ENCODE results near the gene FOS.
"Not testable (repeated sequence)": the region's sequence is repeated elsewhere in the genome, so short reads cannot be mapped to it uniquely, and the experiment has no call there.

Gene FOS

DNA sequence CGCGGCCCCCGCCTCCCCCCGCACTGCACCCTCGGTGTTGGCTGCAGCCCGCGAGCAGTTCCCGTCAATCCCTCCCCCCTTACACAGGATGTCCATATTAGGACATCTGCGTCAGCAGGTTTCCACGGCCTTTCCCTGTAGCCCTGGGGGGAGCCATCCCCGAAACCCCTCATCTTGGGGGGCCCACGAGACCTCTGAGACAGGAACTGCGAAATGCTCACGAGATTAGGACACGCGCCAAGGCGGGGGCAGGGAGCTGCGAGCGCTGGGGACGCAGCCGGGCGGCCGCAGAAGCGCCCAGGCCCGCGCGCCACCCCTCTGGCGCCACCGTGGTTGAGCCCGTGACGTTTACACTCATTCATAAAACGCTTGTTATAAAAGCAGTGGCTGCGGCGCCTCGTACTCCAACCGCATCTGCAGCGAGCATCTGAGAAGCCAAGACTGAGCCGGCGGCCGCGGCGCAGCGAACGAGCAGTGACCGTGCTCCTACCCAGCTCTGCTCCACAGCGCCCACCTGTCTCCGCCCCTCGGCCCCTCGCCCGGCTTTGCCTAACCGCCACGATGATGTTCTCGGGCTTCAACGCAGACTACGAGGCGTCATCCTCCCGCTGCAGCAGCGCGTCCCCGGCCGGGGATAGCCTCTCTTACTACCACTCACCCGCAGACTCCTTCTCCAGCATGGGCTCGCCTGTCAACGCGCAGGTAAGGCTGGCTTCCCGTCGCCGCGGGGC is at the start of gene FOS:
Gene FOS, plus strand, starts transcription at position 407 of the 731 bp plus-strand sequence. Its CDS starts 155 bp downstream, at position 562.
- peak; percentile 93 for DNase-seq (ENCODE audit: low spot score)

DNA sequence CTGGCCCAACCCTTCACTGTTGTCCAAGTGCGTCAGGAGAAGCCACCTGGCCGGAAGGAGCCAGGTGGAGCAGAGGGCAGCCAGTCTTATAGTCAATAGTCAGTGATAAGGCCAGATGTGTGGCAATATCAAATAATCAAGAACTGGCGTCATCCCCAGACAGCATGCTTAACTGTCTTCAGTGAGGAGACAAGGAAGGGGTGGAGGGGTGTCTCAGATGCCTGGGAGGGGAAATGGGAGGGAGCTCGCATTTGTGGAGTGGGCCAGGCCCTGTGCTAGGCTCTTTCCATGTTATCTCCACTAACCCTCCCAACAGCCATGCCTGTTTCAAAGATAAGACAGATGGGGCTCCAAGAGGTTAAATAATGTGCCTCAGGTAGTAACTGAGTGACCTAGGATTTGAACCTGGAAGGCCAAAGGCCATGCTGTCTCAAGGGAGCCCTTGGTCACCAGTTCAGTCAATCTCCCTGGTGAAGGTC is 48.9 kb upstream of the FOS start:
- DNase-seq (ENCODE audit: low spot score), result no peak

DNA sequence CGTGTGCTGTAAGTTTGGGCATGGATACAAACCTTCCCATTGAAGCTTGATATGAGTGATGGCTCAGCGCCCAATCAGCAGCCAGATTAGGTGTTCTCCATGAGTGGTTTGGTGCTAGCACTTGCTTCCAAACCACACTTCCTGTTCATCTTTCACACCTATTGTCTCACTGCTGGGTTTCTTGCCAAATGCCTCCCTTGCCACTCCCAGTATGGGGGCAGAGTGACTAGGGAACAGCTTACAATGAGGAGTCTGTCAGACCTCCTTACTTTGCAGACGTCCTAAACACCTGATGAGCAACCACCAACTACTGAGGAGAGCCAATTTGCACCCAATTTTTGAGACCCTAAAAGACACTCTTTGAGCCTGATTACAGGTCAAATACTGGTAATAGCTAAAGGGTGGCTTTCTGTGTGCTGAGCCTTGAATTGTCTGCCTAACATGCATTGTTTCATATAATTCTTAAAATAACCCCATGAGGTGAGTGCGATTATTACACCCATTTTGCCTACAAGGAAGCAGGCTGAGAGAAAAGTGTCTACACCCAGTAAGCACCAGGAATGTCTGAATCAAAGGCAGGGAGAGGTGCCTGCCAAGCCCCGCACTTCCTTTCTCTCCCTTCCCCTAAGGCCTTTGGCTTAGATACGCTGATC is 48.4 kb upstream of the FOS start:
- DNase-seq (ENCODE audit: low spot score), result peak; percentile 96

DNA sequence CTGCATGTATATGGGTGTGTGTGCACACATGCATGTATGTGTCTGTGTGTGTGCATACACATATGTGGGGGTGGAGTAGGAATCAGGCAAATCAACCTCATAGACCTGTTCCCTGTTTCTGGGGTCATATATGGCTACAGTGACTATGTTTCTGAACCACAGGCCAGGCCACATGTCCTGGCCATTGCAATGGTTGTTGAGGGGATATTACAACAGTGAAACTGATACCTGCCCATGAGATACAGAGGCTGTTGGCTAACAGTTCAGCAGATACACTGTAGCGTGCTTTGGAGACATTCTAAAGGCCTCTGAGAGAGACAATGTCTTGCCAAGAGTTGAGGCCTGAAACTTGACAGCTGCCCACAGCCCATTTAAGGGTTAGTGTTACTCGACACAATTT is 47.3 kb upstream of the FOS start:
- no peak for DNase-seq (ENCODE audit: low spot score)

DNA sequence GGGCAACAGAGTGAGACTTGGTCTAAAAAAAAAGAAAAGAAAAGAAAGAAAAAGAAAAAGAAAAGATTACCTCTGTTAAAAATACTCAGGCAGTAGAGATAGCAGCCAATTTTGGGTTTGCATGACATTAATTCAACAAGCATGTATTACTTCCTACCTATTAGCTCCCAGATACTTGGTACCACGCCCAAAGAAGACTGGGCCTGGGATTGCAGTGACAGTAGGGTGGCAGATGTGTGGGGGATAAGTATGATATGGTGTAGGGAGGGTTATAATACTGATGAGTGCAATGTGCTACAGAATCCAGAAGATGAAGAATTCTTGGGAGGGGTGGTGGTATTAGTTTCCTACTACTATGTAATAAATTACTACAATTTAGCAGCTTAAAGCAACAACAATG is 46.4 kb upstream of the FOS start:
- DNase-seq (ENCODE audit: low spot score), result no peak

- DNase-seq (ENCODE audit: low spot score), result no peak
These were observed 46.0 kb upstream of the FOS start for GRCh38 chr14:75232597-75232996.

GRCh38 chr14:75234173-75235115 is 44.2 kb upstream of the FOS start:
- DNase-seq (ENCODE audit: low spot score), result peak; percentile 89

GRCh38 chr14:75235198-75235597 is 43.4 kb upstream of the FOS start:
- DNase-seq (ENCODE audit: low spot score), result not testable (repeated sequence)

GRCh38 chr14:75236467-75236866 is 42.2 kb upstream of the FOS start:
- DNase-seq (ENCODE audit: low spot score), result no peak

GRCh38 chr14:75236901-75237419 is 41.7 kb upstream of the FOS start:
- DNase-seq (ENCODE audit: low spot score), result no peak

- DNase-seq (ENCODE audit: low spot score), result peak; percentile 46
These were observed 39.7 kb upstream of the FOS start for GRCh38 chr14:75238756-75239455.

DNA sequence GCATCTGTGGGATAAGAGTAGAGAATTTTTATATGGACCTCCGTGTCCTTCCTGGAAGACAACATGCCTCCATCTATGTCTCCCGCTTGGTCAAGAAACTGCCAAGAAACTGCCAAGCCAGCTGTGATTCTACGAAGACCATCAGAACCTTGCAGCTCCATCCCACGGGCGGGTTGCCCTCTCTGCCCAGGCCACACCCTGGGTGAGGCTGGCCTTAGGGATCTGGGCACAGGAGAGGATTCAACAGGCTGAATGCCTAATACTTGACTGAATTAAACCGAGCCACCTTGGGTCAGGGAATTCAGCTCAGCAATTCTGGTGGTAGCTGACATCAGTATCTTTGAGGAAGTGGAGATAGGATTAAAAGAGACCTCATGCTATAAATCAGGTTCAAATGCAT is 37.8 kb upstream of the FOS start:
- DNase-seq (ENCODE audit: low spot score), result no peak

DNA sequence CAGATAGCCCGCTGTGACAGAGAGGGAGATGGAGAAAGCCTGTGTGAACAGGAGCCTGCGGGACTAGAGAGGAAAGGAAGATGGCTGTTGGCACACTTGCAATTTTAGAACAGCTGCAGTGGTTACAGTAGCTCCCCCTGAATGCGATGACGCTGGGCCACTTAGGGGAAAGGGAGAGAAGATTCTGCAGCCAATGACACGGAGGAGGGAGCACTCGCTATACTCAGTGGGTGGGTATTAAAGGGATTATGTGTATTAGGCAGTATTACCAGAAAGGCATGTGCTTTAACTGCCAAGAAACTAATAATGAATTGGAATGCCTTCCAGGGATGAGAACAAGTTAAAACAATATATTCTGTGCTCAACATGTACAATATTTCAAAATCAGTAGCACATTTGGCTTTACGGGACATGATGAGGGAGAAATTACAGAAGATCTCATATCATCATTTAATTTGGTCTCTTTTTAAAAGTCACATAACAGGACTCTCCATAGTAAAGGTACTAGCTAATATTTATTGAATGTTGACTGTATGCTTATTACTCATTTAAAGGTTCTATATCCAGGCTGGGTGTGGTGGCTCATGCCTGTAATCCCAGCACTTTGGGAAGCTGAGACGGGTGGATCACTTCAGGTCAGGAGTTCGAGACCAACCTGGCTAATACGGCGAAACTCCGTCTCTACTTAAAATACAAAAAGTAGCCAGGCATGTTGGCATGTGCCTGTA is 35.9 kb upstream of the FOS start:
- DNase-seq (ENCODE audit: low spot score), result no peak

- no peak for DNase-seq (ENCODE audit: low spot score)
These were observed 34.5 kb upstream of the FOS start for GRCh38 chr14:75244121-75244520.

- no peak for DNase-seq (ENCODE audit: low spot score)
These were observed 31.9 kb upstream of the FOS start for GRCh38 chr14:75246546-75247285.

DNA sequence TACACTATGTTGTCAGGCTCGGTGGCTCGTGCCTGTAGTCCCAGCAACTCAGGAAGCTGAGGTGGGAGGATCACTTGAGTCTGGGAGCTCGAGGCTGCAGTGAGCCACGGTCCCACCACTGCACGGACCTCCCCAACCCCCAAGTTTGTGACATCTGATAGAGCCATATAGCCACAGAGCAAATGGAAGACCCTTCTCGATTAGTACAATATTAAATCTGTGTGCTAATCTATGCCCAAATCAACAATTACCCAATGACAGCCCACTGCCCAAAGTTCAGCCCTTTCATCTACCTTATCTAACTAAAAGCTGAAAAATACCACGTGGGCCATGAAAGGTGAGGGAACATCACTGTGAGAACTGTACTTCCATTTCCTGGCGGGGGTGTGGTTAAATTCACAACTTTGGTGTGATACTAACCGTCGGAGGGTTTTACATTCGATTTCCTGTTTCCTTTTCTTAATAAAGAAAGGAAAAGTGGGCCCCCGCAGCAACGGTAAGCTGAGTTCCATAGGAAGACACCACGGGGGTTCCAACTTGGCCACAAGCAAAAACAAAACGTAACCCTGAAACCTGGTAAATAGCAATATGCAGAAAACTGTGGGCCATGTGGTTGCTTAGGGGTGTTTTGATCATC is 31.2 kb upstream of the FOS start:
- DNase-seq (ENCODE audit: low spot score), result no peak

DNA sequence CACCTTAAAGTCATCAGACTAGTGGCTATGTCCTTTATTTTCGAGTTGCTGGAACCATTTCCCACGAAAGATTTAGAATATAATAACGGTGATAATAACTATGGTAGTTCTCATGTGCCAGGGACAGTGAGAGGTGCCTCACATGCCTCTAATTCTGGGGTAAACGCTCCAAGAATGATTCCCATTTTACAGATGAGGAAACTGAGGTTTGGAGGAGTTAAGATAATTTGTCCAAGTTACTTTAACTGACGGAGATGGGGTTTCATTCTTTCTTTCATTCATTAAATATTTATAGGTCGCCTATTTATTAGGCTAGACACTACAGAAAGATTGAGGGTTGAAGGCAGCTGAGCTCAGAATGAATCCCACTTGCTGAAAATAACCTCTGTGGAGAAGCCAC is 30.7 kb upstream of the FOS start:
- no peak for DNase-seq (ENCODE audit: low spot score)

GRCh38 chr14:75249251-75249957 is 29.2 kb upstream of the FOS start:
- peak; percentile 34 for DNase-seq (ENCODE audit: low spot score)

- no peak for DNase-seq (ENCODE audit: low spot score)
These were observed 28.7 kb upstream of the FOS start for GRCh38 chr14:75249958-75250336.

Measured in kidney tubule cell (primary cell).